ENCODE data around the gene METTL1.

The METTL1 gene

GRCh38 chr12:57809425-57809824, 37.5 kb upstream of the METTL1 start:
- no peaks in the 10 kb centered on the region for H3K4me1 Mint-ChIP-seq
- DNase-seq: no peak
- H3K9me3 Mint-ChIP-seq: no peaks in the 10 kb centered on the region
- H3K4me3 Mint-ChIP-seq: no peak overlapping the region
- CTCF ChIA-PET: interaction anchor here (1.5 kb wide), 1 partner anchor 95 kb away, joined by 4 read pairs; no protein-coding TSS in a partner anchor
- H3K27me3 Mint-ChIP-seq: no peaks in the 10 kb centered on the region
- H3K36me3 Mint-ChIP-seq: no peaks in the 10 kb centered on the region
- H3K27ac Mint-ChIP-seq: no peak overlapping the region

GRCh38 chr12:57808351-57808750, 36.4 kb upstream of the METTL1 start:
- Mint-ChIP-seq H3K36me3 (peaks cover 2% of the 10 kb centered on the region), H3K4me1 (no peaks in the 10 kb centered on the region)

GRCh38 chr12:57807285-57807684, 35.4 kb upstream of the METTL1 start:
- H3K9me3 Mint-ChIP-seq: no peaks in the 10 kb centered on the region

More at GRCh38 chr12:57808351-57808750, 36.4 kb upstream of the METTL1 start:
- CTCF ChIA-PET: interaction anchor here (0.6 to 1.5 kb wide), 5 partner anchors 26 to 1402 kb away, joined by 3 to 4 read pairs (median 3); no protein-coding TSS in a partner anchor
- no peak overlapping the region for H3K4me3 Mint-ChIP-seq
- no peaks in the 10 kb centered on the region for H3K9me3 Mint-ChIP-seq
- no peak for DNase-seq
- no peak overlapping the region for H3K27ac Mint-ChIP-seq
- no peaks in the 10 kb centered on the region for H3K27me3 Mint-ChIP-seq

GRCh38 chr12:57806677-57807076, 34.8 kb upstream of the METTL1 start:
- no peaks in the 10 kb centered on the region for H3K27me3 Mint-ChIP-seq
- H3K27ac Mint-ChIP-seq: no peak overlapping the region
- H3K36me3 Mint-ChIP-seq: peaks cover 11% of the 10 kb centered on the region
- no peaks in the 10 kb centered on the region for H3K9me3 Mint-ChIP-seq
- no peaks in the 10 kb centered on the region for H3K4me1 Mint-ChIP-seq
- no peak for DNase-seq
- H3K4me3 Mint-ChIP-seq: no peak overlapping the region
- CTCF ChIA-PET: interaction anchor here (1.5 kb wide), 1 partner anchor 98 kb away, joined by 7 read pairs; no protein-coding TSS in a partner anchor

More at GRCh38 chr12:57807285-57807684, 35.4 kb upstream of the METTL1 start:
- H3K4me1 Mint-ChIP-seq: no peaks in the 10 kb centered on the region
- no peaks in the 10 kb centered on the region for H3K27me3 Mint-ChIP-seq
- DNase-seq: no peak
- no peak overlapping the region for H3K4me3 Mint-ChIP-seq
- CTCF ChIA-PET: interaction anchor here (1.1 to 1.5 kb wide), 2 partner anchors 14 to 98 kb away, joined by 3 to 7 read pairs; no protein-coding TSS in a partner anchor
- H3K36me3 Mint-ChIP-seq: peaks cover 11% of the 10 kb centered on the region
- no peak overlapping the region for H3K27ac Mint-ChIP-seq

- H3K36me3 Mint-ChIP-seq: peaks cover 21% of the 10 kb centered on the region
- H3K4me3 Mint-ChIP-seq: no peak overlapping the region
- DNase-seq: peak; percentile 60
- H3K9me3 Mint-ChIP-seq: no peaks in the 10 kb centered on the region
- H3K27ac Mint-ChIP-seq: no peak overlapping the region
- H3K27me3 Mint-ChIP-seq: no peaks in the 10 kb centered on the region
- CTCF ChIA-PET: interaction anchor here (0.8 to 7.9 kb wide), 27 partner anchors 10 to 219 kb away, joined by 3 to 147 read pairs (median 5); partner anchors contain the start of genes AVIL and TSFM
- no peaks in the 10 kb centered on the region for H3K4me1 Mint-ChIP-seq
Measured at GRCh38 chr12:57803319-57803893, 31.5 kb upstream of the METTL1 start.

- H3K9me3 Mint-ChIP-seq: no peaks in the 10 kb centered on the region
- CTCF ChIA-PET: interaction anchor here (0.6 to 7.9 kb wide), 31 partner anchors 9 to 218 kb away, joined by 3 to 147 read pairs (median 4); partner anchors contain the start of genes AVIL and TSFM
- no peak overlapping the region for H3K27ac Mint-ChIP-seq
- peaks cover 23% of the 10 kb centered on the region for H3K36me3 Mint-ChIP-seq
- H3K27me3 Mint-ChIP-seq: no peaks in the 10 kb centered on the region
- no peaks in the 10 kb centered on the region for H3K4me1 Mint-ChIP-seq
- no peak overlapping the region for H3K4me3 Mint-ChIP-seq
- no peak for DNase-seq
Measured at GRCh38 chr12:57802607-57803006, 30.7 kb upstream of the METTL1 start.

GRCh38 chr12:57800965-57801364, 29.1 kb upstream of the METTL1 start:
- Mint-ChIP-seq H3K27ac (peak overlapping the region; percentile 34), H3K27me3 (no peaks in the 10 kb centered on the region), H3K4me1 (no peaks in the 10 kb centered on the region), H3K36me3 (peaks cover 33% of the 10 kb centered on the region), H3K4me3 (no peak overlapping the region), H3K9me3 (no peaks in the 10 kb centered on the region)
- DNase-seq: no peak
- CTCF ChIA-PET: interaction anchor here (1.0 to 7.9 kb wide), 4 partner anchors 15 to 101 kb away, joined by 3 to 147 read pairs (median 8); partner anchors contain the start of gene TSFM

- H3K4me1 Mint-ChIP-seq: no peaks in the 10 kb centered on the region
- peaks cover 46% of the 10 kb centered on the region for H3K36me3 Mint-ChIP-seq
- no peak overlapping the region for H3K27ac Mint-ChIP-seq
Measured at GRCh38 chr12:57797933-57798332, 26.0 kb upstream of the METTL1 start.

GRCh38 chr12:57796996-57797395, 25.1 kb upstream of the METTL1 start:
- peaks cover 45% of the 10 kb centered on the region for H3K36me3 Mint-ChIP-seq
- H3K27ac Mint-ChIP-seq: no peak overlapping the region
- no peak overlapping the region for H3K4me3 Mint-ChIP-seq
- DNase-seq: no peak
- no peaks in the 10 kb centered on the region for H3K4me1 Mint-ChIP-seq
- CTCF ChIA-PET: interaction anchor here (1.5 kb wide), 1 partner anchor 108 kb away, joined by 3 read pairs; no protein-coding TSS in a partner anchor
- H3K27me3 Mint-ChIP-seq: no peaks in the 10 kb centered on the region
- no peaks in the 10 kb centered on the region for H3K9me3 Mint-ChIP-seq

More at GRCh38 chr12:57797933-57798332, 26.0 kb upstream of the METTL1 start:
- no peaks in the 10 kb centered on the region for H3K9me3 Mint-ChIP-seq
- no peaks in the 10 kb centered on the region for H3K27me3 Mint-ChIP-seq
- H3K4me3 Mint-ChIP-seq: no peak overlapping the region
- no peak for DNase-seq
- CTCF ChIA-PET: interaction anchor here (0.8 to 7.9 kb wide), 3 partner anchors 15 to 104 kb away, joined by 3 to 147 read pairs (median 3); partner anchors contain the start of genes AVIL and TSFM

- DNase-seq: no peak
- no peaks in the 10 kb centered on the region for H3K27me3 Mint-ChIP-seq
- no peaks in the 10 kb centered on the region for H3K9me3 Mint-ChIP-seq
- peaks cover 47% of the 10 kb centered on the region for H3K36me3 Mint-ChIP-seq
- H3K4me1 Mint-ChIP-seq: no peaks in the 10 kb centered on the region
- CTCF ChIA-PET: interaction anchor here (1.5 to 2.6 kb wide), 2 partner anchors 13 to 110 kb away, joined by 3 to 13 read pairs; partner anchors contain the start of gene TSFM
- H3K27ac Mint-ChIP-seq: no peak overlapping the region
- no peak overlapping the region for H3K4me3 Mint-ChIP-seq
Measured at GRCh38 chr12:57795354-57795753, 23.4 kb upstream of the METTL1 start.

- DNase-seq: no peak
- H3K36me3 Mint-ChIP-seq: peaks cover 46% of the 10 kb centered on the region
- no peaks in the 10 kb centered on the region for H3K4me1 Mint-ChIP-seq
- no peaks in the 10 kb centered on the region for H3K27me3 Mint-ChIP-seq
- H3K4me3 Mint-ChIP-seq: no peak overlapping the region
- H3K27ac Mint-ChIP-seq: no peak overlapping the region
- CTCF ChIA-PET: interaction anchor here (1.1 to 3.5 kb wide), 5 partner anchors 9 to 126 kb away, joined by 3 to 24 read pairs (median 4); partner anchors contain the start of gene TSFM
- H3K9me3 Mint-ChIP-seq: no peaks in the 10 kb centered on the region
Measured at GRCh38 chr12:57793920-57794319, 22.0 kb upstream of the METTL1 start.

- CTCF ChIA-PET: interaction anchor here (0.7 to 2.6 kb wide), 5 partner anchors 11 to 119 kb away, joined by 3 to 13 read pairs (median 10); no protein-coding TSS in a partner anchor
- H3K9me3 Mint-ChIP-seq: no peaks in the 10 kb centered on the region
- no peaks in the 10 kb centered on the region for H3K27me3 Mint-ChIP-seq
- peaks cover 45% of the 10 kb centered on the region for H3K4me1 Mint-ChIP-seq
- peaks cover 26% of the 10 kb centered on the region for H3K36me3 Mint-ChIP-seq
- DNase-seq: no peak
- peak overlapping the region; percentile 39 for H3K27ac Mint-ChIP-seq
- H3K4me3 Mint-ChIP-seq: peak overlapping the region; percentile 76
Measured at GRCh38 chr12:57783861-57784260, 12.0 kb upstream of the METTL1 start.

GRCh38 chr12:57783466-57783801, 11.5 kb upstream of the METTL1 start:
- Mint-ChIP-seq H3K36me3 (peaks cover 23% of the 10 kb centered on the region), H3K27ac (peak overlapping the region; percentile 95)
- CTCF ChIA-PET: interaction anchor here (0.9 to 2.6 kb wide), 9 partner anchors 9 to 120 kb away, joined by 3 to 13 read pairs (median 6); no protein-coding TSS in a partner anchor

GRCh38 chr12:57782608-57783465, 10.9 kb upstream of the METTL1 start, which contains the start of gene TSFM:
Gene TSFM, plus strand, starts transcription at chr12:57782787. Its CDS starts 15 bp downstream, at chr12:57782802.
- peak; percentile 98 for DNase-seq
- no peaks in the 10 kb centered on the region for H3K27me3 Mint-ChIP-seq
- peaks cover 21% of the 10 kb centered on the region for H3K36me3 Mint-ChIP-seq
- peaks cover 50% of the 10 kb centered on the region for H3K4me1 Mint-ChIP-seq
- CTCF ChIA-PET: interaction anchor here (0.7 to 2.6 kb wide), 10 partner anchors 9 to 120 kb away, joined by 3 to 13 read pairs (median 6); no protein-coding TSS in a partner anchor
- peak within 1 kb of the TSS; percentile 95 for H3K27ac Mint-ChIP-seq
- H3K9me3 Mint-ChIP-seq: no peaks in the 10 kb centered on the region
- H3K4me3 Mint-ChIP-seq: peak within 1 kb of the TSS; percentile 99

More at GRCh38 chr12:57783466-57783801, 11.5 kb upstream of the METTL1 start:
- Mint-ChIP-seq H3K27me3 (no peaks in the 10 kb centered on the region), H3K4me1 (peaks cover 48% of the 10 kb centered on the region), H3K9me3 (no peaks in the 10 kb centered on the region), H3K4me3 (peak overlapping the region; percentile 99)
- no peak for DNase-seq

Data from activated naive CD4-positive, alpha-beta T cell treated with anti-CD3 and anti-CD28 coated beads, Interleukin-2, amount 10 ng/mL, durations not matched to agents 7 days and 5 days (primary cell).